Adrenal gland (tissue), 12 donors: Measurements from ENCODE around the gene CREBL2. TPM values are rescaled to one million over a fixed set of nuclear protein-coding genes. Genes with fewer than 3 reads are reported as not detected.
"Not testable (repeated sequence)": the region's sequence is repeated elsewhere in the genome, so short reads cannot be mapped to it uniquely, and the experiment has no call there.

Source experiments
- DNase-seq, 7 donors: peaks; one replicate each; pipeline ENCODE4 v3.0.0-alpha.2; 2019 to 2020
- H3K27ac ChIP-seq, 5 donors: fragments of 200-600 bp; sonication (generic) in 4 of 5; 1 replicate in 3 of 5; 2 replicates in 2 of 5; pipeline versions ENCODE4 v1.5.1 to v1.8.0; 2016 to 2020; ENCODE audit warnings: mild to moderate bottlenecking in 1 of 5
- H3K27me3 ChIP-seq: fragments of 200-600 bp; 2 replicates; pipeline ENCODE4 v1.8.0; 2021
- H3K36me3 ChIP-seq, 2 donors: fragments of 200-600 bp; replicated peaks in 1 of 2; 1 replicate in 1 of 2; 2 replicates in 1 of 2; pipeline versions ENCODE4 v1.5.1 to v1.8.0; 2018 to 2022
- H3K4me1 ChIP-seq, 2 donors: fragments of 200-600 bp; replicated peaks in 1 of 2; 1 replicate in 1 of 2; 2 replicates in 1 of 2; pipeline versions ENCODE4 v1.5.1 to v1.8.0; 2018 to 2021
- H3K4me3 ChIP-seq, 4 donors: fragments of 200-600 bp; sonication (generic) in 3 of 4; one replicate each; pipeline ENCODE4 v1.5.1; 2016 to 2018
- H3K9me3 ChIP-seq, 3 donors: fragments of 200-600 bp; sonication (generic) in 1 of 3; replicated peaks in 1 of 3; 1 replicate in 2 of 3; 2 replicates in 1 of 3; pipeline versions ENCODE4 v1.5.1 to v1.8.0; 2016 to 2021
- CTCF ChIP-seq, 6 experiments: fragments of 450-650 bp in 4 of 6; fragments of 200-600 bp in 2 of 6; sonication (generic) in 1 of 6; IDR thresholded peaks; 1 replicate in 5 of 6; 2 replicates in 1 of 6; pipeline versions ENCODE4 v1.5.1 to v1.8.0; 2016 to 2021; ENCODE audit warnings: antibody characterized with exemption in 6 of 6, mild to moderate bottlenecking in 2 of 6, moderate library complexity in 1 of 6
- POLR2A ChIP-seq, 2 donors: fragments of 450-650 bp; IDR thresholded peaks; one replicate each; pipeline ENCODE4 v1.6.1; 2017; ENCODE audit warnings: antibody characterized with exemption in 2 of 2, mild to moderate bottlenecking in 2 of 2, moderate library complexity in 1 of 2
- WGBS, 4 donors: extraction: QIAGEN DNeasy Blood & Tissue Kit in 2 of 4; methylation state at CpG; one replicate each; pipeline versions ENCODE4 v1.1.5 to v1.1.7; 2013 to 2017; 5-methylcytosine and 5-hydroxymethylcytosine counted together
- intact Hi-C, 2 donors: fragments of 100-400 bp; cut with DNase I; formaldehyde crosslinking; loops; one replicate each; pipeline versions ENCODE4 v1.14.1 to v1.15.0; 2022 to 2023
- polyA plus RNA-seq, 3 donors: library from polyadenylated mRNA; stranded (reverse); fragments of 200-250 nt in 2 of 3; fragments of 350-450 nt in 1 of 3; fragmentation: Illumina TruSeq in 1 of 3; extraction: RNeasy Lipid Tissue Mini Kit (QIAGEN cat#74804) in 1 of 3; gene quantifications; one replicate each; pipeline ENCODE4 v1.2.3, GENCODE V29; 2013 to 2014
- total RNA-seq, 9 donors: library from RNA; depleted of rRNA in 4 of 9; stranded (reverse); fragments of >200 nt in 4 of 9; fragments of 120-200 nt in 1 of 9; fragmentation: NEBNext Ultra II Directional in 1 of 9; extraction: Animal tissue kit (Norgen Biotek cat#: 25700) in 1 of 9; gene quantifications; one replicate each; pipeline versions ENCODE4 v1.1.0 to v1.2.4, GENCODE V29; 2013 to 2023
- donor health status: healthy with polysubstance abuse.
- donor health status: Bipolar disorder and iron deficiency.
- donor health status: DM: yes; HTN: yes; CAD: no.
- donor health status: DM: no; HTN: no; CAD: no.
- donor health status: DM: no; HTN: no; CAD: no.
- donor health status: DM: yes; HTN: yes; CAD: no.

CREBL2 gene
- total and polyA plus RNA-seq, 12 donors: 41.5 to 357 (median 141) TPM

GRCh38 chr12:12648284-12648683, 36.6 kb downstream of the CREBL2 start:
- Histone ChIP-seq H3K36me3 (peaks cover 0 to 16% of the 10 kb centered on the region in 2 donors), H3K27me3 (no peaks in the 10 kb centered on the region), H3K4me3 (no peak overlapping the region), H3K9me3 (peaks cover 0 to 30% (median 0%) of the 10 kb centered on the region in 3 donors), H3K4me1 (no peaks in the 10 kb centered on the region), H3K27ac (no peak overlapping the region)
- TF ChIP-seq POLR2A (IDR thresholded peaks at IDR 0.05) (no peak), CTCF (IDR thresholded peaks at IDR 0.05) (no peak)
- no peak for DNase-seq
- intact Hi-C loops: no loop called here

- DNase-seq: no peak
- H3K27ac ChIP-seq: no peak overlapping the region
- TF ChIP-seq CTCF (IDR thresholded peaks at IDR 0.05) (no peak), POLR2A (IDR thresholded peaks at IDR 0.05) (no peak)
- H3K4me3 ChIP-seq: no peak overlapping the region
- intact Hi-C loops: no loop called here
- no peaks in the 10 kb centered on the region for H3K4me1 ChIP-seq
- no peaks in the 10 kb centered on the region for H3K27me3 ChIP-seq
- H3K36me3 ChIP-seq: peaks cover 0 to 9% of the 10 kb centered on the region in 2 donors
- peaks cover 0 to 30% (median 0%) of the 10 kb centered on the region in 3 donors for H3K9me3 ChIP-seq
Observed at GRCh38 chr12:12648951-12649650, 37.4 kb downstream of the CREBL2 start.

GRCh38 chr12:12651752-12652151, 40.1 kb downstream of the CREBL2 start:
- Histone ChIP-seq H3K4me1 (peaks cover 0 to 9% of the 10 kb centered on the region in 2 donors), H3K27me3 (no peaks in the 10 kb centered on the region), H3K36me3 (no peaks in the 10 kb centered on the region), H3K27ac (no peak overlapping the region), H3K9me3 (peaks cover 0 to 30% (median 0%) of the 10 kb centered on the region in 3 donors), H3K4me3 (no peak overlapping the region)
- TF ChIP-seq CTCF (IDR thresholded peaks at IDR 0.05): no peak
- TF ChIP-seq POLR2A (IDR thresholded peaks at IDR 0.05): no peak
- DNase-seq: no peak
- intact Hi-C loops: no loop called here

- H3K27me3 ChIP-seq, H3K4me1 ChIP-seq, DNase-seq, H3K36me3 ChIP-seq, H3K4me3 ChIP-seq, intact Hi-C loops, H3K27ac ChIP-seq: not testable (repeated sequence)
- peaks cover 0 to 24% (median 0%) of the 10 kb centered on the region in 3 donors for H3K9me3 ChIP-seq
- 92 to 96% (median 93%) methylated on average over 4 of the region's 4 CpGs for WGBS, 4 donors
Observed at GRCh38 chr12:12652704-12653103, 41.0 kb downstream of the CREBL2 start.

GRCh38 chr12:12653922-12654321, 42.2 kb downstream of the CREBL2 start:
- H3K9me3 ChIP-seq: peaks cover 0 to 12% (median 0%) of the 10 kb centered on the region in 3 donors
- H3K36me3 ChIP-seq: no peaks in the 10 kb centered on the region
- no peak overlapping the region for H3K4me3 ChIP-seq
- H3K27me3 ChIP-seq: no peaks in the 10 kb centered on the region
- no peak for TF ChIP-seq CTCF (IDR thresholded peaks at IDR 0.05)
- TF ChIP-seq POLR2A (IDR thresholded peaks at IDR 0.05): no peak
- H3K4me1 ChIP-seq: peaks cover 0 to 9% of the 10 kb centered on the region in 2 donors
- intact Hi-C loops: no loop called here
- H3K27ac ChIP-seq: no peak overlapping the region
- DNase-seq: no peak
